LNCaP clone FGC (cell line): ENCODE data around the gene WDR48.

Experiments used
- DNase-seq: peaks from one replicate; pipeline ENCODE4 v3.0.0-alpha.2; 2011; ENCODE audit warnings: low read depth
- H3K4me3 ChIP-seq: 2 replicates; pipeline ENCODE4 v1.5.1; 2011; ENCODE audit warnings: mild to moderate bottlenecking, low read depth, low read length, control low read depth
- TF ChIP-seq, protein P1 (sequence below): IDR thresholded peaks from 2 replicates; pipeline ENCODE4 v1.5.1; 2012; ENCODE audit warnings: mild to moderate bottlenecking; ENCODE audit not compliant: control insufficient read depth, insufficient read depth; ENCODE audit errors: extremely low read depth

WDR48 gene

DNA sequence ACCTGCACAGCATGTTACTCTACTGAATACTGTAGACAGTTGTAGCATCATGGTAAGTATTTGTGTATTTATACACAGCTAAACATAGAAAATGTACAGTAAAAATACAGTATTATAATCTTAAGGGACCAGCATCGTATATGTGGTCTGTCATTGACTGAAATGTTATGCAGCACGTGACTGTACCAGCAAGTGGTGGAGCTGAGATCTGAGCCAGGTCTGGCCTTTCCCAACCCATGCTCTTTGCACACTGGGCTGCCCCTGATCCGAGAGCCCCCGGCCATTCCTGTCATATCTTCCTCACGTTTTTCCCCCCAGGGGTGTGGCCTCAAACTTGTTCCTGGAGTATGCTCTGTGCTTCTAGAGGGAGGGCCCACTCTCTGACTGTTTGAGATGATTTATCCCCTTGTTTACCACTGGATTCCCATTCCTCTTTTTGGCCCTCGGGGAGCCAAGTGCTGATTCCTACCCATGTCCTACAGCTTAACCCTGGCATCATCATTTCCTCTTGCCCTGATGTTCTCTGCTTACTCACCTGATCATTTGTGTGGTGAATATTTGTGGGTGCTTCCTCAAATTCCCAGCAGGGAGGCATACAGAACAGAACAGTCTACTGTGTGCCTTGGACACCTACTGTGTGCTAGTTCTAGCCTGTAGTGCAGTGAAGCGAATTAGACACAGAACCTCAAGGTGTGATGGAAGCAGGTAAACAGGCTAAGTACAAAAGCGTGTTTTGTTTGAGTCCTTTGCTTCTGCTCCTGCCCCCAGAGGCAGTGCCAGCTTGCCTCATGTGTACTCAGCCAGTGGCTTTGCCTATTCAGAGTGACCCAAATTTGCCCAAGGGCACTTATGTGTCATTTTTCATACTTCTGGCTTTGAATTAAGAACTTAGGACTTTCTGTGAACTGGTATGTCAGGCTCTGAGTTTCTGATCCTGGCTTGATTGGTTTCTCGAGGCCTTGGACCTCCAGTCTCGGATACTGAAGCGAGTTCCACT lies 80.6 kb downstream of the WDR48 start:
- no peak overlapping the region for H3K4me3 ChIP-seq
- TF ChIP-seq, protein P1, sequence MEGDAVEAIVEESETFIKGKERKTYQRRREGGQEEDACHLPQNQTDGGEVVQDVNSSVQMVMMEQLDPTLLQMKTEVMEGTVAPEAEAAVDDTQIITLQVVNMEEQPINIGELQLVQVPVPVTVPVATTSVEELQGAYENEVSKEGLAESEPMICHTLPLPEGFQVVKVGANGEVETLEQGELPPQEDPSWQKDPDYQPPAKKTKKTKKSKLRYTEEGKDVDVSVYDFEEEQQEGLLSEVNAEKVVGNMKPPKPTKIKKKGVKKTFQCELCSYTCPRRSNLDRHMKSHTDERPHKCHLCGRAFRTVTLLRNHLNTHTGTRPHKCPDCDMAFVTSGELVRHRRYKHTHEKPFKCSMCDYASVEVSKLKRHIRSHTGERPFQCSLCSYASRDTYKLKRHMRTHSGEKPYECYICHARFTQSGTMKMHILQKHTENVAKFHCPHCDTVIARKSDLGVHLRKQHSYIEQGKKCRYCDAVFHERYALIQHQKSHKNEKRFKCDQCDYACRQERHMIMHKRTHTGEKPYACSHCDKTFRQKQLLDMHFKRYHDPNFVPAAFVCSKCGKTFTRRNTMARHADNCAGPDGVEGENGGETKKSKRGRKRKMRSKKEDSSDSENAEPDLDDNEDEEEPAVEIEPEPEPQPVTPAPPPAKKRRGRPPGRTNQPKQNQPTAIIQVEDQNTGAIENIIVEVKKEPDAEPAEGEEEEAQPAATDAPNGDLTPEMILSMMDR: no peak
- no peak for DNase-seq

DNA sequence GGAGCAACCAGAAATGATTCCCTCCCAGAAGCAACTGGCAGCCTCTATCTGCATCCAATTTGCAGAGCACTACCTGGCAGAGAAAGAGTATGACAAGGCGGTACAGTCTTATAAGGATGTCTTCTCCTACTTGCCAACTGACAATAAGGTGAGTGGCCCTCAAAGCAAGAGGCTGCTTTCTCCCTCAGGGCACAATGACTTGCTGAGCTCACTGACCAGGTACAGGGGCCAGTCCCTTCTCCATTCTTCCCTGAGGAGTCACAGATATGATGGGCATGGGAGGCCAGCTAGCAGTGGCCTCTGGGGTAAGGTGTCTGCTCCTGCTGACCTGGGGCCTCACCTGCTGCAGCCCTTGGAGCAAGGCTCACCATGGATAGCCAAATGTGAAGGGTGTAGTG lies 81.3 kb downstream of the WDR48 start:
- TF ChIP-seq, protein P1: no peak
- DNase-seq: no peak
- H3K4me3 ChIP-seq: no peak overlapping the region

DNA sequence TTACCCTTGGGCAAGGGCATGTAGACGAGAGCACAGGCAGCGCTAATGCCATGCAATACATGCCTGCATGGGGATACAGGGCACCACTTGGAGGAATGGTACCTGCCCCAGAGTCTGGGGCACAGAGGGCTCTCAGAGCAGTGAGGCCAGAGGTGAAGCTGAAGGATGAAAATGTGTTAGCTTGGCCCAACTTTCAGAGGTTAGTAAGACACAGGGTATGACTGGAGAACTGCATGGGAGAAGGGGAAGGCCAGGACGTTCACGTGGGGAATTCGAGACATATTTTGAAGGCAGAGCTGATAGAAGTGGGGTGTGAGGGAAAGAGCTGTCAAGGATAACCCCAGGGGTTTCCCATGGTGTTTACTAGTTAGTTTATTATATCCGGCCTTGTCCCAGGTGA lies 82.0 kb downstream of the WDR48 start:
- TF ChIP-seq, protein P1: no peak
- no peak overlapping the region for H3K4me3 ChIP-seq
- DNase-seq: no peak

DNA sequence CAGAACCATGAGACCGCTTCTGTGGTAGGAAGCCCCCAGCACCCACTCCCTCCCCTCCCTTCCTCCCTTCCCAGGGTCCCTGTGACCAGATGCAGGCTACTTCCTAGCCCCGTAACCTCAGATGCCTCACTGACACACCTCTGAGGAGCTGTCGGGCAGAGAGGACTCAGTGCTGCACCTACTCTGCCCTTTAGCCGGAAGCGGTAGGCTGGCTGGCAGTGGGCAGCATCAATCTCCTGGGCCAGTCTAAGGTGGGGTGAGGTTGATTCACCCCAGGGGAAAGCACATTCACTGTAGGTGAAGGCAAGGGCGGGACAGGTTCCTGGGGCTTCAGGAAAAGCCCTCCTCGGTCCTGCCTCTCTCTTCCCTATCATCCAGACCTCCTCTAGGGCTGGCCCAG lies 82.5 kb downstream of the WDR48 start:
- TF ChIP-seq, protein P1: no peak

DNA sequence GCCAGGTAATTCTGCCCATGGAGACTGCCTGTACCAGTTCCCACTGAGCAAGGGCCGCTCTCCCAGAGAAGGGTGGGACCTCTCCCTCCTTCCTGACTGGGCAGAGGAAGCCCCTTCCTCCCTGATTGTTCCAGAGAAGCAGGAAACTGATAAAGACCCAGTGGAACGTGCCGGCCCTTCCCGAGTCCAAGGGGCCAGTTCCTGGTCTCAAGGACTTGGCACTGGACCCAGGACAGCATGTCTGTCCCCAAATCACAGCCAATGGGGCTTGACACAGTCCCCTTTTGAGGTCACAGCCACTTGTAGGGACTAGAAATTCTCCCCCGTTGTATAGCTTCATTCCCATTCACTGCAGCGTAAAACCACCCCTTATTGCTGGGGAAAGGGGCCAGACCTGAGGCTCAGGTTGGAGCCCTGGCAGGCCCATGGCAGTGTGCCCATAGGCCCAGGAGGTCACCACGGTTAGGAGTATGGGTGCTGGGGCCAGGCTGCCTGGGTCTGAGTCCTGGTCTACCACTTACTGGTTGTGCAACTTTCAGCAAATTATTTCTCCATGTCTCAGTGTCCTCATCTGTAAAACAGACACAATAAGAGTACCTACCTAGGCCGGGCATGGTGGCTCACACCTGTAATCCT lies 83.5 kb downstream of the WDR48 start:
- TF ChIP-seq, protein P1: no peak
- no peak for DNase-seq
- no peak overlapping the region for H3K4me3 ChIP-seq

More for the DNA sequence above, 82.5 kb downstream of the WDR48 start:
- no peak for DNase-seq
- H3K4me3 ChIP-seq: no peak overlapping the region

DNA sequence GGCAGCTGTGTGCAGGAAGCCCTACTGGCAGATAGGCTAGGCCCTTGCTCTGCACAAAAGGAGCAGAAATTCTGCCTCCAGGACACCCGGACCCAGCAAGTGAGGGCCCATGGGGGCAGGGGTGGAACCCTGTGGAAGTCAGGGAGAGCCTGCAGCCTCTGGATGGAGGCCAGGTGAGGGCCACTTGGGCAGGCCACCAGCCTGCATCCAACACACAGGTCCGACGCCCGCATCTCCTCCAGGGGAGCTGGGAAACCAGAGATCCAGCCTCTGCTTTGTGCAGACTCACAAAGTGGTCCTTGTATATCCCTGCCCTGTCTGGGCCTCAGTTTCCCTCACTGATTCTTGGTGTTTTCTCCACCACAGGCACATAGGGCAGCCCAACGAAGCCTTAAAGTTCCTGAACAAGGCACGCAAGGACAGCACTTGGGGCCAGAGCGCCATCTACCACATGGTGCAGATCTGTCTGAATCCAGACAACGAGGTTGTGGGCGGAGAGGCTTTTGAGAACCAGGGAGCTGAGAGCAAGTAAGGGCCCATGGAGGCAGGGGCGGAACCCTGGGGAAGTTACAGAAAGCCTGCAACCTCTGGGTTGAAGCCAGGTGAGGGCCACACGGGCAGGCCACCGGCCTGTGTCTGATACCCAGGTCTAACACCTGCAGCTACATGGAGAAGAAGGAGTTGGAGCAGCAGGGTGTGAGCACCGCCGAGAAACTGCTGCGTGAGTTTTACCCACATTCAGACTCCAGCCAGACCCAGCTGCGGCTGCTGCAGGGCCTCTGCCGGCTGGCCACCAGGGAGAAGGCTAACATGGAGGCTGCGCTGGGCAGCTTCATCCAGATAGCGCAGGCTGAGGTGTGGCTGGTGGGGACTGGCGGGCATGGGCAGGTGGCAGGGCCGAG lies 85.0 kb downstream of the WDR48 start:
- TF ChIP-seq, protein P1: no peak
- H3K4me3 ChIP-seq: no peak overlapping the region
- DNase-seq: no peak
